ENCODE results near the gene PTPRO. TPM values are rescaled to one million over a fixed set of nuclear protein-coding genes. Genes with fewer than 3 reads are reported as not detected.
A peak's percentile ranks its signal among the peaks of the same experiment; 100 is the strongest.

The PTPRO gene
- total RNA-seq, 1 donor from 2014 or later: 3.0 TPM

GRCh38 chr12:15596174-15596573, 273.9 kb downstream of the PTPRO start:
- H3K27ac Mint-ChIP-seq (ENCODE audit: unreplicated experiment): no peak overlapping the region
- peaks cover 4% of the 10 kb centered on the region for H3K36me3 Mint-ChIP-seq (ENCODE audit: low read depth)
- H3K4me1 Mint-ChIP-seq (ENCODE audit: low read depth): peaks cover 37% of the 10 kb centered on the region
- no peaks in the 10 kb centered on the region for H3K27me3 Mint-ChIP-seq (ENCODE audit: low read depth)
- H3K9me3 Mint-ChIP-seq (ENCODE audit: low read depth): no peaks in the 10 kb centered on the region
- H3K4me3 Mint-ChIP-seq (ENCODE audit: unreplicated experiment): no peak overlapping the region
- TF ChIP-seq, protein P1, sequence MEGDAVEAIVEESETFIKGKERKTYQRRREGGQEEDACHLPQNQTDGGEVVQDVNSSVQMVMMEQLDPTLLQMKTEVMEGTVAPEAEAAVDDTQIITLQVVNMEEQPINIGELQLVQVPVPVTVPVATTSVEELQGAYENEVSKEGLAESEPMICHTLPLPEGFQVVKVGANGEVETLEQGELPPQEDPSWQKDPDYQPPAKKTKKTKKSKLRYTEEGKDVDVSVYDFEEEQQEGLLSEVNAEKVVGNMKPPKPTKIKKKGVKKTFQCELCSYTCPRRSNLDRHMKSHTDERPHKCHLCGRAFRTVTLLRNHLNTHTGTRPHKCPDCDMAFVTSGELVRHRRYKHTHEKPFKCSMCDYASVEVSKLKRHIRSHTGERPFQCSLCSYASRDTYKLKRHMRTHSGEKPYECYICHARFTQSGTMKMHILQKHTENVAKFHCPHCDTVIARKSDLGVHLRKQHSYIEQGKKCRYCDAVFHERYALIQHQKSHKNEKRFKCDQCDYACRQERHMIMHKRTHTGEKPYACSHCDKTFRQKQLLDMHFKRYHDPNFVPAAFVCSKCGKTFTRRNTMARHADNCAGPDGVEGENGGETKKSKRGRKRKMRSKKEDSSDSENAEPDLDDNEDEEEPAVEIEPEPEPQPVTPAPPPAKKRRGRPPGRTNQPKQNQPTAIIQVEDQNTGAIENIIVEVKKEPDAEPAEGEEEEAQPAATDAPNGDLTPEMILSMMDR (IDR thresholded peaks at IDR 0.05): no peak
- DNase-seq (ENCODE audit: low spot score): no peak

DNA sequence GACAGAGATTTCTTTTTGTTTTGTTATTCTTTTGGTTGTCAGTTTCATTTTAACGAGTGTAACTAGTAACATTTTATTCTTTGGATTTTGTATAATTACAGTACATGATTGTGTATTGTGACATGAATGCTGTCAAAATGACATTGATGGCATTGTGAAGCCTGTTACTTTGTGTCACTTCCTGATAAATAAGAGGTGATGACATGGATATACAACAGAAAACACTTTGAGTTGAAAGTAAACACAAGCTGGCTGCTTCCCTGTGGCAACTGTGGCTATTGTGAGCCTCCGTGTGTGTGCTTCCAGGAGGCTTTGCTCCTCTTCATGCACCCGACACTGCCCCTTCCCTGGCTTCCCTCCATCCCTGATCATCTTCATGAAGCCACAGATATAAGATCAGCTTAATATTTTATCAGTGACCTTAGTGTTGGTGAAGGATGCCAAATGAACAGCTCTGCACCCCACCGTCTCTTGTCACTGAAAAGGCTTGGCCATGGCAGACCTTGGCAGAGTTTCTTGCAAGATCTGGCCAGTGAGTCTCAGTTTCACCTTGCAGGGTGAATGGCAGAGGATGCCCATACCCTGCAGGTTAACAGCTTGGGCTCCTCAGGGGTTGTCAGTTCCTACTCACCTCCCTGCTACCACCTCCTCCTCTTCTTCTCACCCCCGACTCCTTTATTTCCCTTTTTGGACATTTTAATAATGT, 275.0 kb downstream of the PTPRO start:
- Mint-ChIP-seq H3K4me3 (ENCODE audit: unreplicated experiment) (no peak overlapping the region), H3K27me3 (ENCODE audit: low read depth) (no peaks in the 10 kb centered on the region), H3K9me3 (ENCODE audit: low read depth) (no peaks in the 10 kb centered on the region), H3K36me3 (ENCODE audit: low read depth) (peaks cover 4% of the 10 kb centered on the region), H3K27ac (ENCODE audit: unreplicated experiment) (no peak overlapping the region), H3K4me1 (ENCODE audit: low read depth) (peaks cover 44% of the 10 kb centered on the region)
- TF ChIP-seq, protein P1 (IDR thresholded peaks at IDR 0.05): no peak
- DNase-seq (ENCODE audit: low spot score): no peak

DNA sequence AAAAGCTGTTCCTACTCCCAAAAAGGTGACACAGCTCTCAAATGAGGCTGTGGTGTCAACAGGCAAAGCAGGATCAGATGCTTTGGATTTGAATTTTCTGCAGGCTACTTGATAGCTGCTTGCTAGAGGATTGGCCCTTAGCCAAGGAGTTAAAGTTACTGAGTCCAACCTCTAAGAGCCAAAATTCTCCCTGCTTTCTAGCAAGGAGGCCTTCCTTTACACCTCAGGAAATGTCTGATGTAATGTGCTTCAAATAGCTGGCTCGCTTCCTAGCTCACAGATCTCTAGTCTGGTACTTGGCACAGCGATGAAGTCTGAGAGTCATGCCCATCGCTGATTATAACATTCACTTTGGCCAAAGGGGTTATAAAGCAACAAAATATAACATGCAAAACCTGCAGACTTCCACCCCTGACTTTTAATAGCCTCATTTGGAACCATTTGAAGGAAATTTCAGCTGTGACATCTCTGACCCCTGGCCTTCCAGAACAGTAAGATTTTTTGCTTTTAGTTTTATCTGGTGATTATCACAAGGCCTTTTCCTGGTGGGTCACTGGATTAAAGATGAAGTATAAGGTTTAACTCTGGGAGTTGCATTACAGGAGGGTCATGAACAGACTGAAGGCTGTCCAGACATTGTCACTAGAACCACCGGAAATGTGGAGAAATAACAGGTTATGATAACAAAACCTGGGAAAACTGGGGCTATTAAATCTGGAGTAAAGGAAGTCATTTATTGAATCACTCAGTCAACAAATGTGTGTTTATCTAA, 277.1 kb downstream of the PTPRO start:
- H3K9me3 Mint-ChIP-seq (ENCODE audit: low read depth): no peaks in the 10 kb centered on the region
- peak overlapping the region; percentile 69 for H3K27ac Mint-ChIP-seq (ENCODE audit: unreplicated experiment)
- peaks cover 4% of the 10 kb centered on the region for H3K36me3 Mint-ChIP-seq (ENCODE audit: low read depth)
- TF ChIP-seq, protein P1 (IDR thresholded peaks at IDR 0.05): no peak
- no peak overlapping the region for H3K4me3 Mint-ChIP-seq (ENCODE audit: unreplicated experiment)
- DNase-seq (ENCODE audit: low spot score): no peak
- no peaks in the 10 kb centered on the region for H3K27me3 Mint-ChIP-seq (ENCODE audit: low read depth)
- H3K4me1 Mint-ChIP-seq (ENCODE audit: low read depth): peaks cover 34% of the 10 kb centered on the region

DNA sequence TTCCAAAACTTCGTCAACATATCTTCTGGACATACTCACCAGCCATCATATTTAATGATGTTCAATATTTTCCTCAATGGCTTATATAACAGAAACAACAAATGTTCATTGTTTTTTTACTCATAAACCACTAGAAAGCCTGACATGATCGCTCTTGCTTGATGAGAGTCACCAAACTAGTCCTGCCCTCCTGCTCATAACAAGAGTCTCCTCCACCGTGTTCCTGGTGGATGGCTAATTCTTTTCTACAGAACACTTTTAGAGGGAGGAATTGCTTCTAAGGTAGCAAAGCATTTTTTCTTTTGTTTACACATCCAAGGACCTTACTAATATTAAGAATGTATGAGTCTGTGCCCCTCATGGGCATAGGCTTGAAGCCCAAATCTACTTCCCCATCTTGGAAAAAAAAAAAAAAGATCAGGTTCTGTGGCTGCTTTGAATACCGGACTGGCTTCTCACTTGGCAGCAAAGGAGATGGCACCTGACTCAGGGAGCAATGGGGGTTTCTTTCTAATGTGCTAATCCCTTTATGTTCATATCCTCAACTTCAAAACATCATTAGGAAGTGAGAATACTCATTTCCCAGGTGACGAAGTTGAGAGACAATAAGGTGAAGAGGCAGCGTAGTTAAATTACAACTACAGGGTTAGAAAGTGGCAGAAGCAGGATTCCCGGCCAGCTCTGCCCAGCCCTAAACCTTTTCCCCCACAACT, 278.1 kb downstream of the PTPRO start:
- H3K9me3 Mint-ChIP-seq (ENCODE audit: low read depth): no peaks in the 10 kb centered on the region
- no peak overlapping the region for H3K4me3 Mint-ChIP-seq (ENCODE audit: unreplicated experiment)
- peak overlapping the region; percentile 53 for H3K27ac Mint-ChIP-seq (ENCODE audit: unreplicated experiment)
- TF ChIP-seq, protein P1 (IDR thresholded peaks at IDR 0.05): no peak
- H3K27me3 Mint-ChIP-seq (ENCODE audit: low read depth): no peaks in the 10 kb centered on the region
- DNase-seq (ENCODE audit: low spot score): no peak
- H3K36me3 Mint-ChIP-seq (ENCODE audit: low read depth): peaks cover 4% of the 10 kb centered on the region
- H3K4me1 Mint-ChIP-seq (ENCODE audit: low read depth): peaks cover 34% of the 10 kb centered on the region

GRCh38 chr12:15601210-15601800, 279.0 kb downstream of the PTPRO start:
- Mint-ChIP-seq H3K4me3 (ENCODE audit: unreplicated experiment) (no peak overlapping the region), H3K9me3 (ENCODE audit: low read depth) (no peaks in the 10 kb centered on the region), H3K27ac (ENCODE audit: unreplicated experiment) (peak overlapping the region; percentile 45), H3K4me1 (ENCODE audit: low read depth) (peaks cover 34% of the 10 kb centered on the region), H3K36me3 (ENCODE audit: low read depth) (no peaks in the 10 kb centered on the region), H3K27me3 (ENCODE audit: low read depth) (no peaks in the 10 kb centered on the region)
- no peak for DNase-seq (ENCODE audit: low spot score)
- TF ChIP-seq, protein P1 (IDR thresholded peaks at IDR 0.05): no peak
